ENCODE measurements around the gene RHBDF1. TPM values are rescaled to one million over a fixed set of nuclear protein-coding genes. Genes with fewer than 3 reads are reported as not detected.

RHBDF1 gene
- total and polyA plus RNA-seq, 9 of the 15 experiments (the other 6 are each of a cell fraction or from before 2014, with no cell fraction given): 1.0 to 8.2 (median 4.2) TPM

GRCh38 chr16:42069-42457, 30.4 kb downstream of the RHBDF1 start (continued):
- TF ChIP-seq PHF21A (IDR thresholded peaks at IDR 0.05; ENCODE audit: borderline replicate concordance, low read depth): no peak
- TF ChIP-seq BCL6 (CRISPR knock-in tag; IDR thresholded peaks at IDR 0.05): no peak
- no peak for TF ChIP-seq CTCFL (IDR thresholded peaks at IDR 0.05; ENCODE audit: borderline replicate concordance, insufficient read depth, low read depth, low read length, poor library complexity, severe bottlenecking)
- TF ChIP-seq RNF219 (CRISPR knock-in tag; IDR thresholded peaks at IDR 0.05): no peak
- TF ChIP-seq LEF1 (IDR thresholded peaks at IDR 0.05): no peak
- TF ChIP-seq SUPT5H (IDR thresholded peaks at IDR 0.05): 0 out of 2 replicates have a peak, but pooled peaks have one; percentile 1
- TF ChIP-seq HES1 (IDR thresholded peaks at IDR 0.05; ENCODE audit: low read depth): no peak
- TF ChIP-seq CTBP1 (IDR thresholded peaks at IDR 0.05; ENCODE audit: borderline replicate concordance): no peak
- 0 out of 4 replicates have a peak, but pooled peaks of 1 of the 2 experiments have one; percentile 38 for TF ChIP-seq UBTF (IDR thresholded peaks at IDR 0.05; ENCODE audit: borderline replicate concordance in 1 of 2, low read depth in 2 of 2, low read length in 2 of 2)
- TF ChIP-seq HEY1 (CRISPR knock-in tag; IDR thresholded peaks at IDR 0.05; ENCODE audit: borderline replicate concordance): no peak
- TF ChIP-seq HMBOX1 (IDR thresholded peaks at IDR 0.05): no peak
- peak; percentile 15; the same call in 1 of the 2 replicates for TF ChIP-seq ATF7 (IDR thresholded peaks at IDR 0.05)
- no peak for TF ChIP-seq GABPB2 (CRISPR knock-in tag; conservative IDR thresholded peaks at IDR 0.05)
- peak; percentile 63 for TF ChIP-seq PRDM10 (IDR thresholded peaks at IDR 0.05; ENCODE audit: partially characterized antibody)
- no peak for TF ChIP-seq ZKSCAN1 (IDR thresholded peaks at IDR 0.05; ENCODE audit: low read depth, low read length)
- TF ChIP-seq KAT7 (CRISPR knock-in tag; IDR thresholded peaks at IDR 0.05; ENCODE audit: borderline replicate concordance): 0 out of 2 replicates have a peak, but pooled peaks have one; percentile 60
